Fibroblast of mammary gland (primary cell): ENCODE results near the gene TBC1D14.
"Not testable (repeated sequence)": the region's sequence is repeated elsewhere in the genome, so short reads cannot be mapped to it uniquely, and the experiment has no call there.

Experiments
- DNase-seq: peaks from one replicate; pipeline ENCODE4 v3.0.0-alpha.2; 2010; ENCODE audit warnings: low read depth
- H3K4me3 ChIP-seq: 2 replicates; pipeline ENCODE4 v1.5.1; 2011; ENCODE audit warnings: low read depth, mild to moderate bottlenecking, low read length, moderate library complexity; ENCODE audit not compliant: control insufficient read depth
- TF ChIP-seq, protein P1 (sequence below): conservative IDR thresholded peaks from 2 replicates; pipeline ENCODE4 v1.5.1; 2011; ENCODE audit warnings: low read depth, low read length, inconsistent platforms; ENCODE audit not compliant: control insufficient read depth, insufficient read depth

The TBC1D14 gene

GRCh38 chr4:6971536-6972374 lies 62.1 kb downstream of the TBC1D14 start:
- no peak overlapping the region for H3K4me3 ChIP-seq
- TF ChIP-seq, protein P1, sequence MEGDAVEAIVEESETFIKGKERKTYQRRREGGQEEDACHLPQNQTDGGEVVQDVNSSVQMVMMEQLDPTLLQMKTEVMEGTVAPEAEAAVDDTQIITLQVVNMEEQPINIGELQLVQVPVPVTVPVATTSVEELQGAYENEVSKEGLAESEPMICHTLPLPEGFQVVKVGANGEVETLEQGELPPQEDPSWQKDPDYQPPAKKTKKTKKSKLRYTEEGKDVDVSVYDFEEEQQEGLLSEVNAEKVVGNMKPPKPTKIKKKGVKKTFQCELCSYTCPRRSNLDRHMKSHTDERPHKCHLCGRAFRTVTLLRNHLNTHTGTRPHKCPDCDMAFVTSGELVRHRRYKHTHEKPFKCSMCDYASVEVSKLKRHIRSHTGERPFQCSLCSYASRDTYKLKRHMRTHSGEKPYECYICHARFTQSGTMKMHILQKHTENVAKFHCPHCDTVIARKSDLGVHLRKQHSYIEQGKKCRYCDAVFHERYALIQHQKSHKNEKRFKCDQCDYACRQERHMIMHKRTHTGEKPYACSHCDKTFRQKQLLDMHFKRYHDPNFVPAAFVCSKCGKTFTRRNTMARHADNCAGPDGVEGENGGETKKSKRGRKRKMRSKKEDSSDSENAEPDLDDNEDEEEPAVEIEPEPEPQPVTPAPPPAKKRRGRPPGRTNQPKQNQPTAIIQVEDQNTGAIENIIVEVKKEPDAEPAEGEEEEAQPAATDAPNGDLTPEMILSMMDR: no peak
- no peak for DNase-seq

GRCh38 chr4:6972375-6972650 lies 62.7 kb downstream of the TBC1D14 start:
- no peak overlapping the region for H3K4me3 ChIP-seq
- DNase-seq: no peak
- TF ChIP-seq, protein P1: no peak

DNA sequence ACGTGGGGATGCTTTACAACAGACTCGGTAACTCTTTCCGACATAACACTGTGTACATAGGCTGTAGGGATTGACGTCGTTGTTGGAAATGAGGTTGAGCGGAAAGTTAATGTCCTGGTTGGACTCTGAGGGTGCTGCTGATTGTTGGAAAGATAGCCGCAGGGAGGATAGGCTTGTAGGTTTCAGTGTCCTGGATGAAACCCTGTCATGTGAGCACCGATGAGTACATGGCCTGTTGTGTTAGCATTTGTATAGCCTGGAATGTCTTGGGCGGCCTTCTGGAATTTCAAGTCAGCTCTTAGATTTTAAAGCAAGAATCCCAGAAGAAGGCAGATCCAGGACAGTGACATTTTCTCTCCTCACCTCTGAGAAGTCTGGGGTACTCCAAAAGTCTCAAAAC lies 63.3 kb downstream of the TBC1D14 start:
- H3K4me3 ChIP-seq: no peak overlapping the region
- no peak for DNase-seq
- TF ChIP-seq, protein P1: no peak

- peak; percentile 87 for DNase-seq
- no peak overlapping the region for H3K4me3 ChIP-seq
- TF ChIP-seq, protein P1: peak; percentile 99
Observed at GRCh38 chr4:6974138-6974848, 64.7 kb downstream of the TBC1D14 start.

DNA sequence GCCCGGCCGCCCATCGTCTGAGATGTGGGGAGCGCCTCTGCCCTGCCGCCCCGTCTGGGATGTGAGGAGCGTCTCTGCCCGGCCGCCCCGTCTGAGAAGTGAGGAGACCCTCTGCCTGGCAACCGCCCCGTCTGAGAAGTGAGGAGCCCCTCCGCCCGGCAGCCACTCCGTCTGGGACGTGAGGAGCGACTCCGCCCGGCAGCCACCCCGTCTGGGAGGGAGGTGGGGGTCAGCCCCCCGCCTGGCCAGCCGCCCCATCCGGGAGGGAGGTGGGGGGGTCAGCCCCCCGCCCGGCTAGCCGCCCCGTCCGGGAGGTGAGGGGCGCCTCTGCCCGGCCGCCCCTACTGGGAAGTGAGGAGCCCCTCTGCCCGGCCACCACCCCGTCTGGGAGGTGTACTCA lies 68.2 kb downstream of the TBC1D14 start:
- H3K4me3 ChIP-seq, DNase-seq: not testable (repeated sequence)

DNA sequence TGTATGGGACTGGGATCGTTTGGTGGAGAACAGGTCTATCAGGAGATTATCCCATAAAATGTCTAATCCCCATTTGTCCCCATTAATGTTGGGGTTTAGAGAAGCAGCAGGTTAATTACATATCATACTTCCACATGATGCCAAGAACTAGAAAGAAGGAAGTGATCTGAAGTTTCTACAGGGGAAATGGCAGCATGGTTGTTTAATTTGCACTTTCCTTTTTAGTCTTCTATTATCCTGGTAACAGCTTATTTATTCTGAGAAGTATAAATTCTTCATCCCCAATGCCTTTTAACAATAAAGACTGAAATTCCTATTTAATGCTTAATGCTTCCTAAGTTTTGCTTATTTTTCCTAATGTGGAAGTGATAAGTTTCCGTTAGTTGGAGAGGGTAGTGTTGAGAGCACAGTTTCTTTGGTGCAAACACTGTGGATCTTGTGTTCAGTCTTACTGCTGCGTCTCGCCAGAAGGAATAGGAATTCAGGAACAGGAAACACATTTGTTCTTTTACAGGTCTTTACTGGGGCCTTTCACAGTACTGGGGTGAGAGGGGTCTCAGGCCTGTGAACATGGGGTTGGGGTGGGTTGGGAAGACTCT lies 74.0 kb downstream of the TBC1D14 start:
- no peak for DNase-seq
- TF ChIP-seq, protein P1: no peak
- no peak overlapping the region for H3K4me3 ChIP-seq
